ENCODE results near the gene MX1.
"Not testable (repeated sequence)": the region's sequence is repeated elsewhere in the genome, so short reads cannot be mapped to it uniquely, and the experiment has no call there.

MX1 gene

DNA sequence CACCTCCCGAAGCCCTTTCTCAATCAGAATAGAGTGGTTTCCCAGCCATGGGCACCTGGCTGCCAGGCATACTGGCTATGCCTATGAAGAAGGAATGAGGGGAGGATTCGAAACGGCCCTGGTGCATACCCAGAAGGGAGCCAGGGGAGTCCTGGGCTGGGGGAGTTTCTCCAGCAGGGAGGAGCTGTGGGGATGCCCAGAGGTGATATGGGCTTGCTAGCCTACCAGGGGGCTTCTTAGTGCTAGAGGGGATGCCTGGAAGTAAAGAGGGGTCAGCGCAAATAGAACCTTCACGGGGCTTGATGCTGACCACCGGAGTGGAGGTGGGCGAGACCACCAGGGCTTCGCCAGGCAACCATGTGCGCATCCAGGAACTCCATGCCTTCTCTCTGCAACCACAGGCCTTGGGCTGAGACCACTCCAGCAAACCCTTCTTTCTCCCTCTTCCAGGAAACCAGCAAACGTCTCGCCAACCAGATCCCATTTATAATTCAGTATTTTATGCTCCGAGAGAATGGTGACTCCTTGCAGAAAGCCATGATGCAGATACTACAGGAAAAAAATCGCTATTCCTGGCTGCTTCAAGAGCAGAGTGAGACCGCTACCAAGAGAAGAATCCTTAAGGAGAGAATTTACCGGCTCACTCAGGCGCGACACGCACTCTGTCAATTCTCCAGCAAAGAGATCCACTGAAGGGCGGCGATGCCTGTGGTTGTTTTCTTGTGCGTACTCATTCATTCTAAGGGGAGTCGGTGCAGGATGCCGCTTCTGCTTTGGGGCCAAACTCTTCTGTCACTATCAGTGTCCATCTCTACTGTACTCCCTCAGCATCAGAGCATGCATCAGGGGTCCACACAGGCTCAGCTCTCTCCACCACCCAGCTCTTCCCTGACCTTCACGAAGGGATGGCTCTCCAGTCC is 18.2 kb upstream of the MX1 start:
- no peak for DNase-seq

DNA sequence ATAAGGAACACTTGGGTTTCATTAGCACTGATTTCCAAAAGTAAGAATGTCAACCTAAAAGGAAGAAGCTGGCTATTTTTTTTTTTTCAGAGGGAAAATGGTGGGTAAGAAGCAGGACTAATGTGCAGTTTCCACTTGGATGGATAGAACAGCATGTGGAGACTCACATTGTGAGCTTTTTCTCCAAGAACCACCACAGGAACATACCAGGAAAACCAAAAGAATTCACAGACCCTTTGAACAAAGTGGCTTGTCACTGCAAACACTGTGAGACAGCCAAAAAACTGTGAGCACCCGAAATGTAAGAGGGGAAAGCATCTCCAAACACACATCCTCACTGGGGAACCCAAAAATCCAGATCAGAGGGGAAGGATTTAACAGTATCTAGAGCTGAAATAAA is 15.7 kb upstream of the MX1 start:
- no peak for DNase-seq

DNA sequence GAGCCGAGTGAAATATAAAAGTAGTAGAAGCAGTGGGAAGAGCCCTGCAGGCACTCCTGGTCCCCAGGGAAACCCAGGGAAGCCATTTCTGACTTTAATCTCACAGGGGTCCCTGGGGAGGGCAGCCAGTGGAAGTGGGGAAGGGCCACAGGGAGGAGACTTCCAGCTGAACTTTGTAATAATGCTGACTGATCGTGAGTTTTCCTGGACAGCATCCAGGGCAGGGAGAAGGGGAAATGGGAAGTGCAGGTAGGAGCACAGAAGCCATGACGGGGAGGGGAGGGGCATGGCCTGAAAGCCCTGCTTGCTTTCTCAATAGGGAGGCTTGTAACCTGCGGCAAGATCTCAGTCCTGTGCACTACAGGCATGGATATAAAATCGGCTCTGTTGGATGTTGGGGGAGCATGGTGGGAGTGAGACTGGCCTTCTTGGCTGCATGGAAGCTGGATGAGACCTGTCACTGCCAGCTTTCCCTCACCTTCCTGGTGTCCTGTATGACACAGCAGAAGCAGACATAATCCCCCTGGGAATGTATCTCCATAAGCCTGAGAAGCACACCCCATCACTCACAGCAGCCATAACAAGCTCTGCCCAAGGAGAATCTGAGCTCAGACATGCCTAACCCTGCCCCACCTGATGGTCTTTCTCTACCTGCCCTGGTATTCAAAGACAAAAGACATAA is 15.1 kb upstream of the MX1 start:
- DNase-seq: no peak

DNA sequence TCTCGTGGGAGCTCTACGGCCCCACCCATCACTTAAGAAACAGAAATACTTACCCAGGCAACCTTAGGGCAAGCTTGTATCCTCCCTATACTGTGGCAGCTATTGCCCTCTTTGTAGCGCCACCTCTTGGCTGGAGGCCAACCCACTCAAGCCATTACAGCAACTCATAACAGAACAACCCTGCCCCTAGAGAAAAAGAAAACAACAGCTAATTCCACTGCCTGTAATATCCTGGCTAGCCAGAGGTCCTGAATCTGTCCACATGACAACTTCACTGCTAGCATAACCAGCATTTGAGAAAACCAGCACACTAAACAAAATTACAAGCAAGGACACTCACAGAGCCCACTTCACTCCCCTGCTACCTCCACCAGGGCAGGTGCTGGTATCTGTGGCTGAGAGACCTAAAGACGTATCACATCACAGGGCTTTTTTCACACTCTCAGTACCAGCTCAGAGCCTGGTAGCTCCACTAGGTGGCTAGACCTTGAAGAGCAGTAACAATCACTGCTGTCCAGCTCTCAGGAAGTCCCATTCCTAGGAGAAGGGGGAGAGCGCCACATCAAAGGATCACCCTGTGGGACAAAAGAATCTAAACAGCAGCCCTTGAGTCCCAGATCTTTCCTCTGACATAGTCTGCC is 14.5 kb upstream of the MX1 start:
- no peak for DNase-seq

DNA sequence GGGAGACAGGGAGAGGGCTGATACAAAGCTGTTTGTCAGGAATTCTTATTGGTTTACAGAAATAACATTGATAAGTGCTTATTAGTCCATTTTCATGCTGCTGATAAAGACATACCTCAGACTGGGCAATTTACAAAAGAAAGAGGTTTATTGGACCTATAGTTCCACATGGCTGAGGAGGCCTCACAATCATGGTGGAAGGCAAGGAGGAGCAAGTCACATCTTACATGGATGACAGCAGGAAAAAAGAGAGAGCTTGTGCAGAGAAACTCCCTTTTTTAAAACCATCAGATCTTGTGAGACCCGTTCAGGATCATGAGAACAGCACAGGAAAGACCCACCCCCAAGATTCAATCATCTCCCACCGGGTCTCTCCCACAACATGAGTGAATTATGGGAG is 8.5 kb upstream of the MX1 start:
- DNase-seq: not testable (repeated sequence)

DNA sequence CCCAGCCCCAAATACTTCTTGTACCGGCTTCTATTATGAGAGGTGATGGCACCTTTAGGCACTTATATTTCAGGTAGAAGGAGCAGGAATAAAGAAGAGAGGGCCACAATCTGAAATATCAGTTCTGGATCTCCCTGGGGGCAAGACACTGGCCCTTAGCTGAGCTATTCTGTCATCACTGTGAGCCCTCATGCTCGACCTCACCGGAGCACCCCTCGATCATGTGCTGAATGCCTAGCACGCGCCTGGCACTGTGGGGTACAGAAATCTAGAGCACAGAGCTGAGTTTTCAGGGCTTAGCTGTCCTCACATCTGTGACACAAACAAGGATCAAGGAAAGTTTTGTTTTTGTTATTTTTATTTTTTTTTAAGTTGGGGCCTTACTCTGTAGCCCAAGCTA is 7.6 kb upstream of the MX1 start:
- no peak for DNase-seq

DNA sequence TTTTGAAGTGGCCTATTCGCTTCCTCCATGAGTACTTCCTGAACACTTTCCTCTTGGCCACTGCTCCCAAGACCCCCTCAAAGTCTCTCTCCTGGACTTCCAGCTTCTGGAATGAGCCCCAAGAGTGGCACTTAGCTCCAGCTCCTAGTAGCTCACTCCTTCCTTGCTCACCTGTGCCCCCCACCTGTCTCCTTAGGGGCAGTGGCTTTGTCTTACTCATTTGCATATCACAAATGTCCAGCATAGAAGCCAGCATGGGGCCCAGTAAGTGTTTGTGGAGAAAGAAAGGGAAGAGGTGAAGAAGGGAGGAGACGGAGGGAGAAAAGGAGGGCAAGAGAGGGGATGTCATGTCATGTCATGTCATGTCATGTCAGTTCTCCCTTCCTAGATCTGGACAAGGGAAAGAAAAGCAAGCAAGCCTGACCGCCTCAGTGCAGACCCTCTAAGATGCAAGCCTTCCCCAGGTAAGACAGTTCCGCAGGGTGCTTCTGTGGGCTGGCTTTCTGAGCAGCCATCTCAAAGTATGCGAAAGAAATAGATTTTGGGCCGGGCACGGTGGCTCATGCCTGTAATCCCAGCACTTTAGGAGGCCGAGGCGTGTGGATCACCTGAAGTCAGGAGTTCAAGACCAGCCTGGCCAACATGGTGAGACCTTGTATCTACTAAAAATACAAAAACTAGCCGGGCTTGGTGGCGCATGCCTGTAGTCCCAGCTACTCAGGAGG is 6.9 kb upstream of the MX1 start:
- no peak for DNase-seq

DNA sequence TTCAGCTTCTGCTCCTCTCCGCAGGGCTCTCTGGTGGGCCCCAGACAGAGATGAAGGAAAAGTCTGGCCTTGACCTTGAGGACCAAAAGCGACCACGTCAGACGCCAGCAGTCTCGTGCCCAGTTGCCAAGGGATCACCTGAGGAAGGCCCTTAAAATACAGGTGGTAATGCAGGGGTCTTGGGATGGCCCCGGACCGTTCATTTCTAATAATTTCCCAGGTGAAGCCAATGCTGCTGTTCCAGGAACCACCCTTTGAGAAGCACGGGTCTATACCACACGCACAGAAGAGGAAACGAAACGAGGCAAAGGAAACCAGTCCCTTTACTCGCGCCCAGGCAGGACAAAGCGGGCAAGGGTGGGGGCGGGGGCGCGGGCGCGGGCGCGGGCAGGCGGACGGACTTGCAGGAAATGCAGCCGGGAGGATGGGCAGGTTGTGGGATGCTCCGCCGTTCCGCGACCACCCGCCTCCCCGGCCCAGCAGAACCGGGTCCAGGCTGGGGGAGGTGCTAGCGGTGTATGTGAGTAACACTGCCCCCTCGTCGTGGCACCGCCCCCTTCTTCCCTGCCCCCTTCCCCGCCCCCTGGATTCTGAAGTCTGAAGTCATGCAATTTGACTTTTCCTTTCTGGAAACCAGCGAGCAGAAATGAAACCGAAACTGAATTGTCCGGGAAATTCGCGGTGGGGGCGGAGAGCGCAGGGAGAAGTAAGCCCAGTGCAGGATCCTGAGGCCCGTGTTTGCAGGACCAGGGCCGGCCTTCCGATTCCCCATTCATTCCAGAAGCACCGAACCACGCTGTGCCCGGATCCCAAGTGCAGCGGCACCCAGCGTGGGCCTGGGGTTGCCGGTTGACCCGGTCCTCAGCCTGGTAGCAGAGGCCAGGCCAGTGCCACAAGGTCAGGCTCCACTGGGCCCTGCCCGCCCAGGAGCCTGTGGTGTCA is 5.8 kb upstream of the MX1 start:
- DNase-seq: no peak

DNA sequence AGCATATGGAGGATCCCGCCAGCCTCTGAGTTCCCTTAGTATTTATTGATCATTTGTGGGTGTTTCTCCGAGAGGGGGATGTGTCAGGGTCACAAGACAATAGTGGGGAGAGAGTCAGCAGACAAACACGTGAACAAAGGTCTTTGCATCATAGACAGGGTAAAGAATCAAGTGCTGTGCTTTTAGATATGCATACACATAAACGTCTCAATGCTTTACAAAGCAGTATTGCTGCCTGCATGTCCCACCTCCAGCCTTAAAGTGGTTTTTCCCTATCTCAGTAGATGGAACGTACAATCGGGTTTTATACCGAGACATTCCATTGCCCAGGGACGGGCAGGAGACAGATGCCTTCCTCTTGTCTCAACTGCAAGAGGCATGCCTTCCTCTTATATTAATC is 5.0 kb upstream of the MX1 start:
- DNase-seq: not testable (repeated sequence)

DNA sequence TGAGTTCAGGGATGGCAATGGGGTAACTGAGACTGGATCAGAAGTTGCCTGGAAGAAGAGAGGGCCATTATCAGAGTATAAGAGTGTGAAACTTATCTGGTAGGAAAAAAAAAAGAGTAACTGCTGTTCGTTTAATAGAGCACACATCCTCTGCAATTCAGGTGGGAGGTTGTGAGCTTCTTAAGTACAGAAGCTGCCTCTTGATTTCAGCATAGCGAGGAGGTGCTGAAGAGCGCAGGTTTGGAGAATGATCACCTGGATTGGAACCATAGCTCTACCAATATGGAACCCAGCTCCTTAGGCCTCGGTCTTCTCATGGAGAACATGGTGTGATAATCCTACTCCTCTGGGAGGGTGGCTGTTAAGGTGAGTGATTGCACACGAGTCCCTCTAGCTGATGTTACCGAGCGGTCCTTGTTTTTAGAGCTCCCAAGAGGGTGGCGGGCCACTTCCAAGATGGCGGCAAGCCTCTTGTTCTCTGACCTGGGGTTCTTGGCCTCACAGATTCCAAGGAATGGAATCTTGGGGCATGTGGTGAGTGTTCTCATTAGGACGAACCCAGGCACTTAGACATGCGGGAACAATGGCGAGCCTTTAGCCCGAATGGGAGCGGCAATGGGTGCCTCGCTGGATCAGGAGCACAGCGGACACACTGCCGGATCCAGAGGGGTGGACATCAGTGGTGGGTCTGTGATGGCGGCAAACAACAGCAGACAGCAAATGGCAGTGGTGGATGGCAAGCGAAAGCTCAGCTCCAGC is 3.3 kb upstream of the MX1 start:
- no peak for DNase-seq

DNA sequence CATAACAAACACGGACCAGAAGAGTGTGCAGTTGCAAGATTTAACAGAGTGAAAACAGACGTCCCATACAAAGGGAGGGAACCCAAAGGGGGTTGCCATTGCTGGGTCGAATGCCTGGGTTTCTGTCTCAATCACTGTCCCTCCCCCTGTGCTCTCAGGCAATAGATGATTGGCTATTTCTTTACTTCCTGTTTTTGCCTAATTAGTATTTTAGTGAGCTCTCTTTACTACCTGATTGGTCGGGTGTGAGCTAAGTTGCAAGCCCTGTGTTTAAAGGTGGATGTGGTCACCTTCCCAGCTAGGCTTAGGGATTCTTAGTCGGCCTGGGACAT is 2.8 kb upstream of the MX1 start:
- DNase-seq: not testable (repeated sequence)

DNA sequence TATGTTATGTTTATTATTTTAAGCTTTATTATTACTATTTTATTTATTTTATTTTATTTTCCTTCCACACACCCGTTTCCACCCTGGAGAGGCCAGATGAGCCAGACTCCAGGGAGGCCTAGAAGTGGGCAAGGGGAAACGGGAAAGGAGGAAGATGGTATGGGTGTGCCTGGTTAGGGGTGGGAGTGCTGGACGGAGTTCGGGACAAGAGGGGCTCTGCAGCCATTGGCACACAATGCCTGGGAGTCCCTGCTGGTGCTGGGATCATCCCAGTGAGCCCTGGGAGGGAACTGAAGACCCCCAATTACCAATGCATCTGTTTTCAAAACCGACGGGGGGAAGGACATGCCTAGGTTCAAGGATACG is 468 bp upstream of the MX1 start:
- no peak for DNase-seq

DNA sequence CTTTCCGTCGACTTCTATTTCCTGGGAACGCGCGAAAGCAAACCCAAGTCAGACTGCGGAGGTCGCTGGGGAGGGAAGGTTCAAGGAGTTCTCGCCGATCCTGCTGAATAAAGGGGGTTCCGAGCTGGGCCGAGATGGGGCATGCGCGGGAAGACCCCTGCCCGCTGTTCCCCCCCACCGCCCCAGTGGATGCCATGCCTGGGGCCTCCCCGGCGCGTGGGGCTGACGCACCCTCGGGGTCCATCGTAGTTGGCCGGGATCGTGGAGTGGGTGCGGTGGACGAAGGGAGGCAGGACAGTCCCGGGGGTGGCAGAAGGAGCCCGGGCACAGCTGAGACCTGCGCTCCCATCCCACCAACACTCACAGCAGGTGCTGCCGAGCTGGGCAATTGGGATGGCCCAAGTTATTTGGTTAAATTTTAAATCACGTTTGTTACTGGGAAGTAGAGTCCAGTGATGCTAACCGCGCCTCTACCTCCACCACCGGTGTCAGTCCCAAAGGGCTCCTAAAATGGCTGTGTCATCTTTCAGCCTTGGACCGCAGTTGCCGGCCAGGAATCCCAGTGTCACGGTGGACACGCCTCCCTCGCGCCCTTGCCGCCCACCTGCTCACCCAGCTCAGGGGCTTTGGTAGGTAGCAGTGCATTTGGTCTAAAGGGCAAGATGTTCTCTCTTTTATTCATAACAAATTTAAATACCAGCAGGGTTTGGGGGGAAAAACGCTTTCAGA is 801 bp downstream of the MX1 start:
- no peak for DNase-seq

DNA sequence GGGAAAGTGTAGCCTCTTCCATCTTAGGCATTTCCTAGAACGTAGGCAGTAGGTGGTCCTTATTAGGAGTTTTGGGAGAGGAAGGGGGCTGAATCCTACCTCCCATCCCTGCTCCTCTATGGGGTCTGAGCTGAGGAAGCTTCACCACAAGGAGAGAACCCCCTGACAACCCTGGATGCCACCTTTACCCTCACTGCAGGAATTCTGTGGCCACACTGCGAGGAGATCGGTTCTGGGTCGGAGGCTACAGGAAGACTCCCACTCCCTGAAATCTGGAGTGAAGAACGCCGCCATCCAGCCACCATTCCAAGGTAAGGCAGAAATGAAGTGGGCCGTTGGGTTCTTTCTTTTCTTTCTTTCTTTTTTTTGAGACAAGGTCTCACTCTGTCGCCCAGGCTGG is 1.5 kb downstream of the MX1 start:
- DNase-seq: no peak

DNA sequence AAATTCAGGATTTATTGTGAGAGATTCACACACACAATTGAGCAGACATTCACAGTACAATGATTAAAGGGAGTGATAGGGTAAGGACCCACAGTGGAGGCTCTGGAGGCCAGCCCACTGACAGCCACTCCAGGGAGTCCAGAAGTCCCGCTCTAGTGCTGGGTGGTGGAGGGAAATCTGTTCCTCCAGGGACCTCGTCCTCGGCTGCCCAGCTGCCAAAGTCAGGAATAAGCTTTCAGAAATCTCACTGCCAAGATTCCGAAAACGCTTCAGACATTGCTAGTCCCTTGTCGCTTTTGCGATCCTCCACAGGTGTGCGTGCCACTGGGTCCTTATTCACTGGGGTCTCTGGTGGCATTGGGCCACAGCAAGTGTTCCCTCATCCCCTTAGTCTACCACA is 2.3 kb downstream of the MX1 start:
- no peak for DNase-seq

DNA sequence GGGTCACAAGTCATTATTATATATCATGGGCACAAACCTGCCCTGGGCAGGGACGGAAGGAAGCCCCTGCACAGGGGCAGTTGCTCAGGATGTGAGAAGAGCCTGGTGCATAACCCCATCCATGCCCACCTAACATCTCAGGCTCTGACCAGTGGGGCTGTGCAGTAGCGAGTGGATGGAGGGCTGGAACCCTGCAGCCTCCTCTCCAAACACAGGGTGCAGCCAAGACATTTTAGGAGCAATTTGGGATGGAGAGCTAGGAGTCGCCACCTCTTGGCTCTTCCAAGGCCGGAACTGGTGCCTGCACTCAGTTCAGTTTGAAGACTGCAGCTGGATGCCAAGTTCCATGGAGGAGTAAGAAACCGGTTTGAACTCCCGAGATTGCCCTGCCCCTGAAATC is 2.8 kb downstream of the MX1 start:
- no peak for DNase-seq

DNA sequence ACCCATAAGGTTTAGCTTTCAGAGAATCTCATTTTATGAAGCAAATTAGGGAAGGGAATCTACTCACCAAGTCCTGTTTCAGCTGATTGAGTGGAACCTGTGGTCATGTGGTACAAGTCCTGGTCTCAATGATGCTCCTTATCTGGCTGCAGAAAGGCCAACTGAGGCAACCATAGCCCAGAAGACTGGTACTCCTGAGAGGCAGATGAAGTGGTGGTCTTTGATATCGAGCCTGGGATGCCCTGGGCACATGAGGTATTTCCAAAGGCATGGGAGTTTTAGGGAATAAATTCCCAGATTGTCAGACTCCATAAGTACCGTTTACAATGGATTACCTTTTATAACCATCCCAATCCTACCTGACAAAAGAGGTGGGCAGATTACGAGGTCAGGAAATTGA is 3.3 kb downstream of the MX1 start:
- DNase-seq: no peak

DNA sequence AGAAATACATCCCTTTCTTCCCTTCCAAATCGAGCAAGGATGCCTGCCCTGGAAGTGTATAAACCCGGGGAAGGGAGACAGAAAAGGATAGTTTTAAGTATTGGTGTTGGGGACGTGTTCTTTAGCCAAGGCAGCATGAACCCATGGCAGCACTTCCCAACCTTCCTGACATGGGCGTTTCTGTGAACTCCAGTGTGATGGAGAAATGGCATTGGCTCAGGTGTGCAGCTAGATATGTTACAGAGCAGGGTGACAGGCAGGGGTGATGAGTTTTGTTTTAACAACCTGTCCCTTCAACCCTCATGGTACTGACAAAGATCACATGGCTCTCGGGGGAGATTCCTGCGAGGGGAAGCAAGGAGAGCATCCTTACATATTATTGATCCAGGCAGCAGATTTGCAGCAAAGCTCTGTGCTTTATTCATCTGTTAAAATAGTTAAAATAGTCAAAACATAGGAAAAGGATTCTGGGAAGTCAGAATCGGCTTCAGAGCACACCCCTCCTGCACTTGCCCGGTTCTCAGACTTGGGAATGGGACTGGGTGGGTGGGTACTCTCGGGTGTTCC is 4.0 kb downstream of the MX1 start:
- DNase-seq: no peak

DNA sequence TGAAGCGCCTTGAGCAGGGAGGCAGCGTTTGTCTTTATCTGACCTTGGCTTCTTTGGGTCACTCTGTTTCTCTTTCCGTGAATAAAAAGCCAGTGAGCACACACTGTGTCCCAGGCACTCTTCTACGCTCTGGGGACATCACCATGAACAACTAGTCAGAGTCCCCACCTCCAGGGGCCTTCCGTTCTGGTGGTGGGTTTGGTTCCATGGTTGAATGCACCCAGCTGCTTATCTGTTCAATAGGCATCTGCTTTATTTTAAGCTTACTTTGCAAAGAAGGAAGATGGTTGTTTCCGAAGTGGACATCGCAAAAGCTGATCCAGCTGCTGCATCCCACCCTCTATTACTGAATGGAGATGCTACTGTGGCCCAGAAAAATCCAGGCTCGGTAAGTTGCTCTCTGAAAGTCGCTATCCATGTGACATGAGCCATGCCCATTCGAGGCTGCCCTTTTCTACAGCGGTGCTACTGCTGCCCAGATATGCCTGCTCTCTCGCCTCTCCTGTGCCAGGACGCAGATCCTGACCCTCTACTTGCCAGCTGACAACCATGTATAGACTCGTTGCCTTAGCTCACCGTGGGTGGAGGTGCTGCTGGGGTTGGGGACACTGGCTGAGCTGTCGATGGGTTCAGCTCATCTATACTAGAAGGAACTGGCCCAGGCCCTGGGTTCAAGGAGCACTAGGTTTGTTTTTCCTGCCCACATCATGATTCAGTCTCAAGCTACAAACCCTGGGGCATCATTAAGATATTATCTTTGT is 5.9 kb downstream of the MX1 start:
- no peak for DNase-seq

Measured in NCI-H1694 (cell line).